HG02678 (cell line): ENCODE measurements around the gene SPRING1.
"Not testable (repeated sequence)": the region's sequence is repeated elsewhere in the genome, so short reads cannot be mapped to it uniquely, and the experiment has no call there.

ENCODE experiments used
- ATAC-seq: cut with Tn5 transposase; IDR thresholded peaks from one replicate; pipeline ENCODE4 v1.9.1; 2021; ENCODE audit warnings: mild to moderate bottlenecking, moderate library complexity; ENCODE audit not compliant: unreplicated experiment

SPRING1 gene

DNA sequence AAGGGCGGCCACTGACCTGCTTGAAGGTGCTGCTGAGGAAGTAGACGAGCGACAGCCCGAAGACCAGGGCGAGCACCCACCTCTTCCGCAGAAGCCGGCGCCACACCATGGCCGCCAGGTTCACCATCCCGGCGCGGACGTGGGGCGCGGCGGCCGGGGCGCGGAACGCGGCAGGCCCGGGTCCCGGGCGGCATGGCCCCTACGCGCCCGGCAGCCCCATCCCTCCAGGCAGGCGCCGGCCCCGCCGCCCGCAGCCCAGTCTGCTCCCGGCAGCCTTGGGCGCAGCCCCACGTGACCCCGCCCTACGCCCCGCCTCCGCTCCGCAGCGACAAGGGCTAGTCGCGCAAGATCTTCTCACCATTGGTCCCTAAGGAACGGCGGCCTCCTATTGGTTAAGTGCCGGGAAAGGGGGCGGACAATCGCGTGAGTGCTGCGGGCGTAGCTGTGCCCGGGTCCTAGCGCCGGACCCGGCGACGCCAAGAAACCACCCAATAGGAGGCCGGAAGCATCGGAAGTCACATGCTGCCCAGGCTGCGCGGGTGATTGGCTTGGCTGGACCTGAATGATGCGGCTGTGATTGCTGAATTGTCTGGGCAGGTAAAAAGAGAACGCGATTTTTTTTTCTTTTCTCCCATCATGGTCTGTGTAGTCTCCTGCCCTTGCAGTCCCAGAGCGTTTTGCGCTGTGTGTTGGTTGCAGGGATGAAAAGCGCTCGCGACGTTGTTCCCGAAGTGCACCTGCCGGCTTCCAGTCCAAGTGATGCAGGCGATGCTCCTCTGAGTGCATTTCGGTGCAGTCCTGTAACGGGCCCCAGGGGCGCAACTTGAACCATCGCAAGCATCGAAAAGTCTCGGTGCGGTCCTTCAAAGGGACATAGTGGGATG lies at the start of gene SPRING1, which contains the start of gene RNFT2:
SPRING1 (minus strand) TSS at position 296 of the 884 bp plus-strand sequence; CDS start at position 127, 169 bp downstream.
RNFT2 (plus strand) TSS at position 542 of the 884 bp plus-strand sequence. CDS start 2,183 bp downstream, outside the sequence.
- peak; percentile 97 for ATAC-seq

DNA sequence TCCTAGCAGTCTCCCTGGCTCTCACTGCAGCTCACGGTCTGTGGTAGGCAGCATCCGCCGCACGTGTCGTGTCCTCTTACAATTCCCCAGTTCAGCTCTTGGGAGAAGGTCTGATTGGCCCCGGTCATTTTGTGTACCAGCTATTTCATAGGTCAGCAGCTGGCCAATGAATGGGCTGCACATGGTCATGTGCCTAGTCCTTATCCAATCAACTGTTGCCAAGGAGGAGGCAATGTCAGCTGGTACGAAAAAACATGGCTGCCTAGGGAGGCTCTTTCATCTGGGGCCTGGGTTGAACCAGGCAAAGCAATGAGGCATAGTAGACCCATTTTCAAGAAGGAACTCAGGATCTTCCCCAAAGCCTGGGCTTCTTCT lies 46.4 kb upstream of the SPRING1 start:
- no peak for ATAC-seq

- ATAC-seq = no peak
Observed at GRCh38 chr12:116783525-116784237, 45.8 kb upstream of the SPRING1 start.

- no peak for ATAC-seq
Observed at GRCh38 chr12:116780942-116781341, 43.1 kb upstream of the SPRING1 start.

GRCh38 chr12:116779597-116779996 lies 41.7 kb upstream of the SPRING1 start:
- ATAC-seq = no peak

- no peak for ATAC-seq
Observed at GRCh38 chr12:116777245-116777644, 39.4 kb upstream of the SPRING1 start.

DNA sequence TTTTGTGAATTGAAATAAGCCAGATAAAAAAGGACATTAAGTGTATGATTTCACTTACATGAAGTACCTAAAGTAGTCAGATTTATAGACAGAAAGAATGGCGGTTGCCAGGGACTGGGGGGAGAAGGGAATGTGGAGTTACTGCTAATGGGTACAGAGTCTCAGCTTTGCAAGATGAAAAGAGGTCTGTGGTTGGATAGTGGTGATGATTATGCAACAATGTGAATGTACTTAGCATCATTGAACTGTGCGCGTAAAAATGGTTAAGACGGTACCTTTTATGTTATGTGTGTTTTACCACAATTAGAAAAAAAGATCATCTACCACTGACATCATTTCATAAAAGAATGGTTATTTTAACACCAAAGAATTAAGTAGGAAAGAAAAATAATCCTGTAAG lies 36.2 kb upstream of the SPRING1 start:
- no peak for ATAC-seq

GRCh38 chr12:116773276-116773731 lies 35.4 kb upstream of the SPRING1 start:
- no peak for ATAC-seq

- ATAC-seq = no peak
Observed at GRCh38 chr12:116771651-116772050, 33.8 kb upstream of the SPRING1 start.

- no peak for ATAC-seq
Observed at GRCh38 chr12:116766746-116767145, 28.9 kb upstream of the SPRING1 start.

DNA sequence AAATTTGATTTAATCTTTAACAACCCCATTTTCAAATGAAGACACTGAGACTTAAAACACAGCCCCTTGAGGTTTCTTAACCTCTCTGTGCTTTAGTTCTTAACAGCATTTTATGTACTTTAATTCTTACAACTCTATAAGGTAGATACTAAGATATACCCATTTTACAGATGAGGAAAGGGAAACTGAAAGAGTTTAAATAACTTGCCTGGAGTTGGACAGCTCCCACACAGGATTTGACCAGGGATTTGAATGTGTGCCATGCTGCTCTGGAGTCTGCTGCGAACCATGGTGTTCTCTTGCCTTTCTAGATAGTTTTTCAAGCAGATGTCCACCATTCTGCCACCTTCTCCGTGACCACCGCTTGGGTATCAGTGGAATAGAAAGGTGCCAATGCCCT lies 28.4 kb upstream of the SPRING1 start:
- no peak for ATAC-seq

GRCh38 chr12:116765271-116765670 lies 27.4 kb upstream of the SPRING1 start:
- ATAC-seq = no peak

- ATAC-seq = no peak
Observed at GRCh38 chr12:116761499-116761898, 23.6 kb upstream of the SPRING1 start.

GRCh38 chr12:116760622-116761020 lies 22.8 kb upstream of the SPRING1 start:
- no peak for ATAC-seq

DNA sequence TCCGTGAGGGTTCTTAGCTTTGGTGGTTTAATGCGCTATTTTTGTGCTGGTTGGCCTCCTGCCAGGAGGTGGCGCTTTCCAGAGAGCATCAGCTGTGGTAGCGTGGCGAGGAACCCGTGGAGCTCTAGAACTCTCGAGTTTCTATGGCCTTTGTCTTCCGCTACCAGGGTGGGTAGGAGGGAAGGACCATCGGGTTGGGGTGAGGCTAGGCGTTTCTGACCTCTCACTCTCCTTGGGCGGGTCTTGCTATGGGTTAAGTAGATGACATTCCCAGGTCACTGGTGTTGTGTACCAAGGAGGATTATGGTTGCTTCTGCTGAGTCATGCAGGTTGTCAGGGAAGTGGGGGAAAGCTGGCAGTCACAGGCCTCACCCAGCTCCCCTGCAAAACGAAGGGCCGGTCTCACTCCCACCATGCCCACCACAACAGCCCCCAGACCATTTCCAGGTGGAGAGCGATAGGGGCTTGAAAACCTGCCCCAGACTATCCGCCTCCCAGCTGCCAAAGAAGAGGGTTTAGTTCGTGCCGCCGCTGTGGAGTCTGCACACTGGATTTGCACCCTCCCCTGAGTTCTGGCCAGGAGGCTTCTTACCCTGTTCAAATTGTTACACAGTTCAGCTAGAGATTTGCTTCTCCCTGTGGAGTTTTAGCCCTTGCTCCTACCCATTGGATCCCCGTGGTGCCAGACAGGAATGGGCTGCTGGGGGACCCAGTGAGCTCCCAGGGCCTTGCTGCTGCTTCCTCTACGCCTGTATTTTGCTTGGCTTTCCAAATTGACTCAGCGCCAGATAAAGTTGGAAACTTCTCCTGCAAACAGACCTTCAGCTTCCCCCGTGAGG lies 22.1 kb upstream of the SPRING1 start:
- ATAC-seq = no peak

- not testable (repeated sequence) for ATAC-seq
Observed at GRCh38 chr12:116754783-116755182, 16.9 kb upstream of the SPRING1 start.

DNA sequence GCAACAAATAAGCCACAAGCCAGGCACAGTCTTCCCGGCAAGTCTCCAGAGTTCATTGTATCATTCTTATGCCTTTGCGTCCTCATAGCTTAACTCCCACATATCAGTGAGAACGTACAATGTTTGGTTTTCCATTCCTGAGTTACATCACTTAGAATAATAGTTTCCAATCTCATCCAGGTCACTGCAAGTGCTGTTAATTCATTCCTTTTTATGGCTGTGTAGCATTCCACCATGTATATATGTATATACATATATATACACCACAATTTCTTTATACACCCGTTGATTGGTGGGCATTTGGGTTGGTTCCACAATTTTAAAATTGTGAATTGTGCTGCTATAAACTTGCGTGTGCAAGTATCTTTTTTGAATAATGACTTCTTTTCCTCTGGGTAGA lies 16.2 kb upstream of the SPRING1 start:
- ATAC-seq = not testable (repeated sequence)

- no peak for ATAC-seq
Observed at GRCh38 chr12:116750298-116750697, 12.4 kb upstream of the SPRING1 start.

- ATAC-seq = no peak
Observed at GRCh38 chr12:116749884-116750283, 12.0 kb upstream of the SPRING1 start.

GRCh38 chr12:116745554-116745953 lies 7.7 kb upstream of the SPRING1 start:
- ATAC-seq = no peak

GRCh38 chr12:116744766-116745165 lies 6.9 kb upstream of the SPRING1 start:
- no peak for ATAC-seq
